HUES64 (cell line): ENCODE data around the gene HERPUD1.

Experiments used
- H3K27ac ChIP-seq: 2 replicates; pipeline ENCODE4 v1.7.0; 2013; ENCODE audit warnings: low read depth, low read length, inconsistent platforms
- H3K27me3 ChIP-seq: 2 replicates; pipeline ENCODE4 v1.6.1; 2013; ENCODE audit warnings: mild to moderate bottlenecking, low read length; ENCODE audit not compliant: insufficient read depth
- H3K36me3 ChIP-seq: 2 replicates; pipeline ENCODE4 v1.6.1; 2013; ENCODE audit warnings: mild to moderate bottlenecking, low read length; ENCODE audit not compliant: insufficient read depth
- H3K4me1 ChIP-seq: 2 replicates; pipeline ENCODE4 v1.6.1; 2013; ENCODE audit warnings: mild to moderate bottlenecking, low read length, moderate library complexity; ENCODE audit not compliant: insufficient read depth
- H3K4me3 ChIP-seq: 2 replicates; pipeline ENCODE4 v1.5.1; 2013; ENCODE audit warnings: mild to moderate bottlenecking, low read length, moderate library complexity
- H3K9ac ChIP-seq: 2 replicates; pipeline ENCODE4 v1.6.1; 2013; ENCODE audit warnings: mild to moderate bottlenecking, low read depth, low read length
- H3K9me3 ChIP-seq: 2 replicates; pipeline ENCODE4 v1.6.1; 2013; ENCODE audit warnings: low read depth, low read length; ENCODE audit not compliant: insufficient read depth
- WGBS: fragments of 150-250, 120-280 bp; methylation state at CpG from one replicate; pipeline ENCODE4 v1.1.7; 2013; ENCODE audit warnings: missing lambda C conversion rate; 5-methylcytosine and 5-hydroxymethylcytosine counted together

Gene HERPUD1

GRCh38 chr16:56950051-56950450 lies 18.1 kb downstream of the HERPUD1 start:
- 88% methylated on average over 4 of the region's 4 CpGs for WGBS
- no peak overlapping the region for H3K9ac ChIP-seq
- no peaks in the 10 kb centered on the region for H3K9me3 ChIP-seq
- no peak overlapping the region for H3K4me3 ChIP-seq
- no peaks in the 10 kb centered on the region for H3K4me1 ChIP-seq
- no peaks in the 10 kb centered on the region for H3K27me3 ChIP-seq
- peaks cover 5% of the 10 kb centered on the region for H3K36me3 ChIP-seq
- no peak overlapping the region for H3K27ac ChIP-seq

- H3K27me3 ChIP-seq: no peaks in the 10 kb centered on the region
- WGBS: 96% methylated on average over 7 of the region's 7 CpGs
- H3K4me1 ChIP-seq: no peaks in the 10 kb centered on the region
- H3K9me3 ChIP-seq: peaks cover 2% of the 10 kb centered on the region
- no peak overlapping the region for H3K4me3 ChIP-seq
- H3K36me3 ChIP-seq: peaks cover 1% of the 10 kb centered on the region
- H3K27ac ChIP-seq: no peak overlapping the region
- H3K9ac ChIP-seq: no peak overlapping the region
Measured at GRCh38 chr16:56950455-56950854, 18.5 kb downstream of the HERPUD1 start.

- Histone ChIP-seq H3K4me1 (no peaks in the 10 kb centered on the region), H3K4me3 (no peak overlapping the region), H3K36me3 (no peaks in the 10 kb centered on the region), H3K27me3 (no peaks in the 10 kb centered on the region), H3K27ac (no peak overlapping the region), H3K9me3 (peaks cover 2% of the 10 kb centered on the region), H3K9ac (no peak overlapping the region)
- 76% methylated on average over 15 of the region's 15 CpGs for WGBS
Measured at GRCh38 chr16:56950881-56951771, 19.2 kb downstream of the HERPUD1 start.

GRCh38 chr16:56953006-56953405 lies 21.1 kb downstream of the HERPUD1 start:
- H3K27ac ChIP-seq: no peak overlapping the region
- no peaks in the 10 kb centered on the region for H3K27me3 ChIP-seq
- no peak overlapping the region for H3K9ac ChIP-seq
- H3K4me1 ChIP-seq: no peaks in the 10 kb centered on the region
- peaks cover 2% of the 10 kb centered on the region for H3K9me3 ChIP-seq
- H3K4me3 ChIP-seq: no peak overlapping the region
- no peaks in the 10 kb centered on the region for H3K36me3 ChIP-seq
- 83% methylated on average over 6 of the region's 6 CpGs for WGBS

GRCh38 chr16:56956076-56956475 lies 24.1 kb downstream of the HERPUD1 start:
- WGBS: 92% methylated on average over 4 of the region's 4 CpGs
- Histone ChIP-seq H3K9me3 (peaks cover 2% of the 10 kb centered on the region), H3K27ac (no peak overlapping the region), H3K9ac (no peak overlapping the region), H3K4me1 (no peaks in the 10 kb centered on the region), H3K27me3 (no peaks in the 10 kb centered on the region), H3K36me3 (no peaks in the 10 kb centered on the region), H3K4me3 (no peak overlapping the region)

- Histone ChIP-seq H3K36me3 (no peaks in the 10 kb centered on the region), H3K4me3 (no peak overlapping the region), H3K9me3 (peaks cover 2% of the 10 kb centered on the region), H3K27me3 (no peaks in the 10 kb centered on the region), H3K27ac (no peak overlapping the region), H3K9ac (no peak overlapping the region), H3K4me1 (no peaks in the 10 kb centered on the region)
- WGBS: 87% methylated on average over 4 of the region's 4 CpGs
Measured at GRCh38 chr16:56956756-56957155, 24.8 kb downstream of the HERPUD1 start.

- WGBS: 84% methylated on average over 13 of the region's 13 CpGs
Measured at GRCh38 chr16:56960681-56961281, 28.8 kb downstream of the HERPUD1 start.

GRCh38 chr16:56961386-56961785 lies 29.4 kb downstream of the HERPUD1 start:
- Histone ChIP-seq H3K27ac (no peak overlapping the region), H3K27me3 (no peaks in the 10 kb centered on the region), H3K36me3 (no peaks in the 10 kb centered on the region), H3K9me3 (no peaks in the 10 kb centered on the region), H3K4me3 (no peak overlapping the region), H3K4me1 (no peaks in the 10 kb centered on the region), H3K9ac (no peak overlapping the region)
- WGBS: 89% methylated on average over 3 of the region's 3 CpGs

More at GRCh38 chr16:56960681-56961281, 28.8 kb downstream of the HERPUD1 start:
- Histone ChIP-seq H3K9me3 (no peaks in the 10 kb centered on the region), H3K27ac (no peak overlapping the region), H3K4me1 (no peaks in the 10 kb centered on the region), H3K36me3 (no peaks in the 10 kb centered on the region), H3K9ac (no peak overlapping the region), H3K27me3 (no peaks in the 10 kb centered on the region), H3K4me3 (no peak overlapping the region)

- no peak within 1 kb of the TSS for H3K9ac ChIP-seq
- no peaks in the 10 kb centered on the region for H3K36me3 ChIP-seq
- WGBS: 94% methylated on average over 12 of the region's 12 CpGs
- H3K27ac ChIP-seq: no peak within 1 kb of the TSS
- H3K27me3 ChIP-seq: no peaks in the 10 kb centered on the region
- H3K4me1 ChIP-seq: no peaks in the 10 kb centered on the region
- no peaks in the 10 kb centered on the region for H3K9me3 ChIP-seq
- H3K4me3 ChIP-seq: no peak within 1 kb of the TSS
Measured at GRCh38 chr16:56961851-56962281, 29.9 kb downstream of the HERPUD1 start, which contains the start of gene CETP. Gene CETP, plus strand, starts transcription at chr16:56961950. Its CDS starts 30 bp downstream, at chr16:56961980.

GRCh38 chr16:56964243-56965148 lies 32.6 kb downstream of the HERPUD1 start:
- Histone ChIP-seq H3K36me3 (no peaks in the 10 kb centered on the region), H3K4me1 (no peaks in the 10 kb centered on the region), H3K9me3 (no peaks in the 10 kb centered on the region), H3K27ac (no peak overlapping the region), H3K27me3 (no peaks in the 10 kb centered on the region), H3K4me3 (no peak overlapping the region), H3K9ac (peak overlapping the region; percentile 46; the same call in 1 of the 2 replicates)
- 47% methylated on average over 30 of the region's 30 CpGs for WGBS
